Testis (tissue), 3 donors: ENCODE results near the gene IGFL1. TPM values are rescaled to one million over a fixed set of nuclear protein-coding genes. Genes with fewer than 3 reads are reported as not detected.

Source experiments
- DNase-seq: peaks from one replicate; pipeline ENCODE4 v3.0.0-alpha.2; 2019
- H3K27ac ChIP-seq, 2 donors: fragments of 200-600 bp; sonication (generic); one replicate each; pipeline ENCODE4 v1.5.1; 2019
- H3K27me3 ChIP-seq: fragments of 200-600 bp; sonication (generic); one replicate; pipeline ENCODE4 v1.5.1; 2019
- H3K36me3 ChIP-seq: fragments of 200-600 bp; sonication (generic); one replicate; pipeline ENCODE4 v1.5.1; 2017; ENCODE audit warnings: low read depth; ENCODE audit errors: missing control alignments
- H3K4me1 ChIP-seq: fragments of 200-600 bp; sonication (generic); one replicate; pipeline ENCODE4 v1.5.1; 2019
- H3K4me3 ChIP-seq, 2 donors: fragments of 200-600 bp; sonication (generic); one replicate each; pipeline ENCODE4 v1.5.1; 2017 to 2019
- H3K9me3 ChIP-seq: fragments of 200-600 bp; sonication (generic); one replicate; pipeline ENCODE4 v1.5.1; 2017
- CTCF ChIP-seq, 3 experiments: fragments of 450-650 bp in 2 of 3; fragments of 200-600 bp in 1 of 3; sonication (generic) in 1 of 3; IDR thresholded peaks; one replicate each; pipeline ENCODE4 v1.5.1; 2016 to 2019; ENCODE audit warnings: antibody characterized with exemption in 3 of 3, mild to moderate bottlenecking in 2 of 3, moderate library complexity in 1 of 3
- POLR2A ChIP-seq: fragments of 450-650 bp; IDR thresholded peaks from one replicate; pipeline ENCODE4 v1.6.1; 2017; ENCODE audit warnings: antibody characterized with exemption, mild to moderate bottlenecking, moderate library complexity
- WGBS, 2 donors: methylation state at CpG; one replicate each; pipeline ENCODE4 v1.1.5; 2018; 5-methylcytosine and 5-hydroxymethylcytosine counted together
- intact Hi-C: fragments of 100-400 bp; cut with DNase I; formaldehyde crosslinking; loops from one replicate; pipeline ENCODE4 v1.15.1; 2023; ENCODE audit warnings: low total_unique reads
- polyA plus RNA-seq: library from polyadenylated mRNA; stranded (reverse); fragments of 350-450 nt; fragmentation: Illumina TruSeq; extraction: RNeasy Lipid Tissue Mini Kit (QIAGEN cat#74804); gene quantifications from one replicate; pipeline ENCODE4 v1.2.3, GENCODE V29; 2014; ENCODE audit warnings: low read depth, low replicate concordance; ENCODE audit not compliant: insufficient read depth
- total RNA-seq, 2 donors: library from RNA; depleted of rRNA; stranded (reverse); fragments of >200 nt; gene quantifications; one replicate each; pipeline ENCODE4 v1.2.3, GENCODE V29; 2016

IGFL1 gene
- total and polyA plus RNA-seq, 3 donors from 2014 or later = 3.2 TPM; not detected in 2

- intact Hi-C loops = no loop called here
- DNase-seq = peak; percentile 31
- H3K4me3 ChIP-seq = no peak overlapping the region
- no peaks in the 10 kb centered on the region for H3K27me3 ChIP-seq
- H3K36me3 ChIP-seq = no peaks in the 10 kb centered on the region
- H3K4me1 ChIP-seq = no peaks in the 10 kb centered on the region
- no peak overlapping the region for H3K27ac ChIP-seq
- TF ChIP-seq CTCF (IDR thresholded peaks at IDR 0.05) (no peak), POLR2A (no peak)
- WGBS, 2 donors = 66 to 68% methylated on average over 4 of the region's 4 CpGs
- H3K9me3 ChIP-seq = no peaks in the 10 kb centered on the region
Observed at GRCh38 chr19:46216612-46217011, 12.9 kb upstream of the IGFL1 start.

GRCh38 chr19:46217476-46217875 is 12.1 kb upstream of the IGFL1 start:
- H3K4me3 ChIP-seq = no peak overlapping the region
- H3K4me1 ChIP-seq = peaks cover 2% of the 10 kb centered on the region
- no peak for DNase-seq
- no peaks in the 10 kb centered on the region for H3K36me3 ChIP-seq
- no peak for TF ChIP-seq POLR2A
- no peak for TF ChIP-seq CTCF (IDR thresholded peaks at IDR 0.05)
- H3K9me3 ChIP-seq = no peaks in the 10 kb centered on the region
- no peak overlapping the region for H3K27ac ChIP-seq
- 78 to 82% methylated on average over 9 of the region's 9 CpGs for WGBS, 2 donors
- intact Hi-C loops = no loop called here
- H3K27me3 ChIP-seq = no peaks in the 10 kb centered on the region

- 16 to 27% methylated on average over 6 of the region's 6 CpGs for WGBS, 2 donors
- H3K9me3 ChIP-seq = no peaks in the 10 kb centered on the region
- no peaks in the 10 kb centered on the region for H3K27me3 ChIP-seq
- peak; percentile 53 for DNase-seq
- H3K36me3 ChIP-seq = no peaks in the 10 kb centered on the region
- peaks cover 2% of the 10 kb centered on the region for H3K4me1 ChIP-seq
- no peak for TF ChIP-seq POLR2A
- no peak for TF ChIP-seq CTCF (IDR thresholded peaks at IDR 0.05)
- H3K4me3 ChIP-seq = no peak overlapping the region
- intact Hi-C loops = no loop called here
- no peak overlapping the region for H3K27ac ChIP-seq
Observed at GRCh38 chr19:46218160-46218559, 11.4 kb upstream of the IGFL1 start.

DNA sequence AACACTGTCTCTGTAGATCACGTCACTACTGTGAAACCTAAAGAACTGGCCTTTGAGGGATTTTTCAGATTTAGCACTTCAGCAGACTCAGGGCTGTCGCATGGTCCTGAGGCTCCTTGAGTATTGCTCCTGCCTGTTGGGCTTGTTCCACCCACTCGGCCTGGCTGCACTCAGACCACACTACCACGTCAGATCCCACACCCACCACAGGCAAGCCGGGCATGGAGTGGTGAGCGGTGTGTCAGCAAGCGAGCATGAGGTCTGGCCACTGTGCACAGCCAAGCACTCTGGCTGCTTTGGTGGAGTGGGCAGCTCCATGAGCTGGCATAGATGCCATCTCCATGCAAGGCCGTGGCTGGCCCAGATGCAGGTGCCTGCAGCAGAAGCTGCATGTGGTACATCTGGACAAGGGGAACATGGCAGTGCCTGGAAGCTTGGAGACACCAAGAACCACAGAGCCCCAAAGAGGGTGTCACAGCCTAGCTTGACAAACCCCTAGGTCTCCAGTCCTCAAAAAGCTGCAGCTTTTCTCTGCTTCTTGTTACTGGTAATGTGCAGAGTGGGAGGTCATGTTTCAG is 9.4 kb upstream of the IGFL1 start:
- H3K4me1 ChIP-seq = peaks cover 2% of the 10 kb centered on the region
- no peaks in the 10 kb centered on the region for H3K36me3 ChIP-seq
- no peak overlapping the region for H3K27ac ChIP-seq
- no peaks in the 10 kb centered on the region for H3K9me3 ChIP-seq
- 79 to 84% methylated on average over 5 to 8 of the region's 8 CpGs for WGBS, 2 donors
- TF ChIP-seq CTCF (IDR thresholded peaks at IDR 0.05) = no peak
- no peak for TF ChIP-seq POLR2A
- H3K4me3 ChIP-seq = no peak overlapping the region
- DNase-seq = no peak
- intact Hi-C loops = no loop called here
- H3K27me3 ChIP-seq = no peaks in the 10 kb centered on the region

- Histone ChIP-seq H3K9me3 (no peaks in the 10 kb centered on the region), H3K27ac (no peak overlapping the region), H3K4me3 (no peak overlapping the region), H3K36me3 (no peaks in the 10 kb centered on the region), H3K4me1 (peaks cover 2% of the 10 kb centered on the region), H3K27me3 (no peaks in the 10 kb centered on the region)
- DNase-seq = no peak
- TF ChIP-seq POLR2A (no peak), CTCF (IDR thresholded peaks at IDR 0.05) (no peak)
- WGBS, 2 donors = 82 to 86% methylated on average over 2 of the region's 2 CpGs
- intact Hi-C loops = no loop called here
Observed at GRCh38 chr19:46221152-46221551, 8.4 kb upstream of the IGFL1 start.
